SIG-M5 treated with dmso at 0.1 percent for 504 hours (cell line): ENCODE data around the gene FBXL7.

Experiments used
- DNase-seq: peaks from one replicate; lab custom pipeline; 2025; ENCODE audit not compliant: unreplicated experiment; lab: John Stamatoyannopoulos, UW

Gene FBXL7

DNA sequence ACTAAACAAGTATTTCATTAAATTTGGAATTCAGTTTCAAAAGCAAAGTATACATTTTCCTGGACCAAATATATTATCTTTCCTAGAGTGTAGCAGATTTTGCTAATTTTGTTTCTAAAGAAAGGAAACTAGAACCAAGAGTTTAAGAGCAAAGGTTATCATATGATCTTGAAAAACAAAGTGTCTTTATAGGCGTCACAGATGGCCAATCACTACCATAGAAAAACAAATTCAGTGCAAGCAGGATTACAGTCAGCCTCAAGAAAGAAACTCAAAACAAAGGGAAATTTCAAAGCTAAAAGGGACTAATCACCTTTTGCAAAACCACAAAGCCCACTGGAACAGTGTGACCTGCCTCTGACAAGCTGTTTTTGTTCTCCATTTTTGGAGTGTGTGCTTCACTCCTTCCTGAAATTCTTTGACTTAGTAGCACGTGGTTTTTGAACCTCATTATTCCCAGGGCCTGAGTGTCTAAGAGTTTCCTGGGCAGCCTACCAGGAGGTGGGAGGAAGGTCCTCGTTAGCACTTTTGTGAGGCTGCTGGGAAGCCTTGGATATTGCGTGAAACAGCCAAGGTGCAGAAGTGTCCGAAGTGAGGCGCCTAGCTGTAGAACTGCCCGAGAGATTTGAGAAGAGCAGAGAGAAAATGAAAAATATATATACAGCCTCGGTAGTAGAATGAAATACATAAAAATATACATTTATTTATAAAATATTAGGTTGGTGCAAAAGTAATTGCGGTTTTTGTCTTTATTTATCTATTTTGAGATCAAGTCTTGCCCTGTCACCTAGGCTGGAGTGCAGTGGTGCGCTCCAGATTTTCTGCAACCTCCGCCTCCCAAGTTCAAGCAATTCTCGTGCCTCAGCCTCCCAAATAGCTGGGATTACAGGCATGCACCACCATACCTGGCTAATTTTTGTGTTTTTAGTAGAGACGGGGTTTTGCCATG is 433.6 kb downstream of the FBXL7 start:
- no peak for DNase-seq

DNA sequence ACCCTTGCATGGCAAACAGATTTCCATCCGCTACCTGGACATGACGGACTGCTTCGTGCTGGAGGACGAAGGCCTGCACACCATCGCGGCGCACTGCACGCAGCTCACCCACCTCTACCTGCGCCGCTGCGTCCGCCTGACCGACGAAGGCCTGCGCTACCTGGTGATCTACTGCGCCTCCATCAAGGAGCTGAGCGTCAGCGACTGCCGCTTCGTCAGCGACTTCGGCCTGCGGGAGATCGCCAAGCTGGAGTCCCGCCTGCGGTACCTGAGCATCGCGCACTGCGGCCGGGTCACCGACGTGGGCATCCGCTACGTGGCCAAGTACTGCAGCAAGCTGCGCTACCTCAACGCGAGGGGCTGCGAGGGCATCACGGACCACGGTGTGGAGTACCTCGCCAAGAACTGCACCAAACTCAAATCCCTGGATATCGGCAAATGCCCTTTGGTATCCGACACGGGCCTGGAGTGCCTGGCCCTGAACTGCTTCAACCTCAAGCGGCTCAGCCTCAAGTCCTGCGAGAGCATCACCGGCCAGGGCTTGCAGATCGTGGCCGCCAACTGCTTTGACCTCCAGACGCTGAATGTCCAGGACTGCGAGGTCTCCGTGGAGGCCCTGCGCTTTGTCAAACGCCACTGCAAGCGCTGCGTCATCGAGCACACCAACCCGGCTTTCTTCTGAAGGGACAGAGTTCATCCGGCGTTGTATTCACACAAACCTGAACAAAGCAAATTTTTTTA is 436.7 kb downstream of the FBXL7 start:
- DNase-seq = no peak

DNA sequence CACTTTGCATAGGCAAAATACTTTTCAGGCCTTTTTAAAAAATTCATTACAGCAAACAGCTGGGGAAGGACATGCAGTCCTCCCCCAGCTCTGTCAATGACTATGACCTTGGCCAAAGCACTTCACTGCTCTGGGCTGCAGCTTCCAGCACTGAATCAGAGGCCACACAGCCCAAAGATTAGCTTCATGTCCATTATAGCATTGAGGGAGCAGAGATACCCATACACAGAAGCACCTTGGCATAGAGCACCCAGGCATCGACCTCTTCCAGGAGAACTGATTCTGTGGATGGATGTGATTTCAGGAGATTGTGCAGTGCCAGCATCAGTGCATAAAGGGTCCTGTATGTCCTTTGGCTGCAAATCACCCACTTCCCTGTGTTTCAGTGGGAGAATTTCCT is 437.7 kb downstream of the FBXL7 start:
- no peak for DNase-seq

DNA sequence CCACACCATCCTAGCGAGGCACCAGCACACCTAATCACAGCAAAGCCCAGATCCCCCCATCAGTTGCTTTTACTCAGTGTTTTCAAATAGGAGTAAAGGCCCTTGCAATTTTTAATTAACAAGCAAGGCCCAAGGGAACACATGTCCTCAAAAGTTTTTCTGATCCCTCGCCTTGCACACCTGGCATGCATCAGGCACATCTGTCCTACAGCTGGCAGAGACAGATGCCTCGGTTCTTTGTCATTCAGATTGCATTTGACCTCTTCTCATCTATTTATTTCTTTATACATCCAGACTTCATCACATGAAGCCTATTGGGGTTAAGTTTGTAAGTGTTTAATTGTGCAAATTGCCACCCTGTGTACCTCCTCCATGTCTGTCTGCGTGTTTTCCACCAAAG is 438.2 kb downstream of the FBXL7 start:
- no peak for DNase-seq

DNA sequence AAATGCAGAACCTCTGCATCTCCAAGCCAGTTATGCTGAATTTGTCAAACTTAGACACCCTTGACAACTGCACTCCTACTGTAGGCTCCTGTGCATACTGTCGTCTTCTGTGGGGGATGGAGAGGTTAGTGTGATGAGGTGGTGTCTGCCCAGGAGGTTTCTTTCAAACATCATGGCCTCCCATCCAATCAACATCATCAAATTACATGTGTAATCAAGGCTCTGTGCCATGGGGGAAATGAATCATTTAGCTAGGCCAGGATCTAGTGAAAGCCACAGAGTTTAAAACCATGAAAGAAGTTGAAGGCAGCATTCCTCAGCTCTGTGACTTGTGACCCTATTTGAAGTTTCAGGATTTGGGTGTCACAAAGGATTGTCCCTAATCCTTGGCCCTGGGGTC is 439.0 kb downstream of the FBXL7 start:
- no peak for DNase-seq

DNA sequence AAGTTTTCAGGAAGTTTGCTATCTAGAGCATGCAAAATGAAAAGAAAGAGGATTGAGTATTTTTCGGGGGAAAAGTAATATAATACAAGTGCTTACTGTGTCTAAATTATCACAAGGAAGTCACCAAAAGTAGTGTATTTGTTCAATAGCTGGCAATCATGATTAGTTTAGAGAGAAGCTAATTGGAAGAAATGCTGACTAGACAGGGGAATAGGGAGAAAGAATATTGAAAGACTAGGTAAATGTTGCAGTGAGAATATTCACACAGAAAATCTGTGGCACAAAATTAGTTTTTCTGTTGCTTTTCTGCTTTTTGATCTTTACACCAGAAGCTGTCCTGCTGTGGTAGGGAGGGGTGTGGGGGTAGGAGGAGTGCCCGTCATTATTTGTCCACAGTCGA is 440.9 kb downstream of the FBXL7 start:
- no peak for DNase-seq

DNA sequence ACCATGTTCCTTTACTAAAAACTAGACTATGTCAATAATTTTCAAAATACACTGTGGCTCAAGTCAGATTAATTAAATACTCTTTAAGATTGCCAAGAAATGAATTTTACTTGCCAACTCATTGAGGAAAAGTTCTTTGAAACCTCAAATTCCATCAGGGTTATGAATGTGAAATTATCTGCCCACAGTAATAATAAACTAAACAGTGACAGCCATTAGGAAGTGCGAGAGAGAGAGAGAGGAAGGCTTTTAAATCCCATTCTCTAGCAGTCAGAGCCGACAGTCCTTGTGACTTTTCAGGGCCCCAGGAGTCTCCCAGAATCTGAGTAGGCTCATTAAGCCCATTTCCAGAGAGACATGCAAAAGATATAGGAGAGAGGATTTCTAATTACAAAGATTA is 443.5 kb downstream of the FBXL7 start:
- no peak for DNase-seq

DNA sequence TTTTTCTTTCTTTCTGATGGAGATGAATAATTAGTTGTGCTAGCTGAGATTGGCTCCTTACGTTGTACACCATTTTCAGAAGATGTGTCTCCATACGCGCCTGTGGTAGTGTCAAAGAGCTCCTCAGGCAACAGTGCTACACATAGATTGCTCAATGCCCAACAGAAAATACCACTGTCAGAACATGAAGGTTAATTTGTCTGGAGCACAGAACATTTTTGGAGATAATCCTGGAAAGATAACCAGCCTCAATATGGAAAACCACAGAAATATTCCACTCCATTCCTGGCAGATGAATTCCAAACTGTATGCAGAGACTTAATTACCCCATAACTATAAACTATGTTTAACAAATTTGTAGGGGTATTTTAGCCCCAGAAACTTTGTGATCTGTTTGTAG is 446.0 kb downstream of the FBXL7 start:
- no peak for DNase-seq

DNA sequence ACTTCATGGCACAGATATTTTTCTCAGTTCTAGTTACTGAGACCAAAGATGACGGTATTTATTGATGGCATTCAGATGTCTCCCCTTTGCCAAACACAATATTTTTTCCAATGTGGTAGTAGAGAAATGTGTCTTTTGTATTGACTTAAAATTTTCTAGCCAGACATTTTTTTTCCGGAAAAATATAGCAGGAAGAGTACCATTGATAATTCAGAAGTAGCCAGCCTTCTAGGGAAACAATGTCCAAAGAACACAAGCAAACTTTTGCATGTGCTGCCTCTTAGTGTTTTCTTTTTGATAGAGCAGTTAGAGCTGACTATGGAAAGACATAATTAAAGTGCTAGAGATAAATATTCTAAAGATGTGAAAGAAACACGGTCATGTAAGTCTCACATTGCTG is 448.2 kb downstream of the FBXL7 start:
- no peak for DNase-seq

DNA sequence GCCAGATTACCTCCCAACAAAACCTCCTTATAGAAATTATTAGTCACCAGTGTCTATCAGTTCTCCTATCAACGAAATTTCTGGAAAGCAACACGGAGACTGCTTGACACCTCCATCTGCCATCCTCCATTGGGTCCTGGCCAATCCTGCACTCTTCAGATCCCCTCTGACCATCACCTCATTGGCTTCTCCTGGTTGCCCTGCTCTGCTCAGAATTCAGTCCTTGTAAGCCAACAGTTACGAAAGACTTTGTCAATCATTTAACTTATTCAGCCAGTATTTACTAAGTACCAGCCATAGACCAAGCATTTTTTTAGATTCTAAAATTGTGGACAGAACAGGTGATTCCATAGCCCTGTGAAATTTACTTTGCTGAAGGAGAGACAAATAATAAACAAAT is 451.1 kb downstream of the FBXL7 start:
- DNase-seq = no peak

DNA sequence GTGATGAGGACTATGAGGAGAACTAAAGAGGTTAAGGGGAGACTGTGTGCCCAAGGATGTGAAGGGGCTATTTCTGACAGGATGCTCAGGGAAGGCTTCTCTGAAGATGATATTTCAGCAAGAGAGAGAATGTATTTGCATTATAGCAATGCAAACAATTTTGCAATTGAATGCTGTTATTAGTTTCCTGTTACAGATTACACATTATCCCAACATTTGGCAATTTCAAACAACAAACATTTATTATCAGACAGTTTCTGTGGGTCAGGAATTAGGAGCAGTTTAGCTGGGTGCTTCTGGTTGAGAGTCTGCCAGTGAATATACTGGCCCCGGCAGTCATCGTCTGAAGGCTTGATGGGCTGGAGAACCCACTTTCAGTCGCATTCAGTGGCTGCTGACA is 451.6 kb downstream of the FBXL7 start:
- no peak for DNase-seq

DNA sequence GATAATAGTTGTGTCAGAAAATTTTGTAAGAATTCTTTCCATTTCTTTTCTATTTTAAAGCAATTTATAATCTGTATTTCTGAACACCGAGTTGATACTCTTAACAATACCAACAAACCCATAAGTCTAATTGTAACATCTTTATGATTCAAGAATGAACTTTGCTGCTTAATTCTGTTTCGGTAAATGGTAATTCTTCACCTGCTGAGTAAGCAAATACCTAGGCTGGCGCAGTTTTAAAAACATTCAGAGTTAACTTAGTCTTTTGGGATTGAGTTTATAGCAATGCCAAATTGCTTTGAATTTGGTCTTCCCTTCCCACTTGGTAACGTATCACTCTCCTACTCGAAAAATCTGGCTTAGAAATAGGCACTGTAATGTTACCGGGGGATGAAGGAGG is 456.6 kb downstream of the FBXL7 start:
- DNase-seq = no peak

DNA sequence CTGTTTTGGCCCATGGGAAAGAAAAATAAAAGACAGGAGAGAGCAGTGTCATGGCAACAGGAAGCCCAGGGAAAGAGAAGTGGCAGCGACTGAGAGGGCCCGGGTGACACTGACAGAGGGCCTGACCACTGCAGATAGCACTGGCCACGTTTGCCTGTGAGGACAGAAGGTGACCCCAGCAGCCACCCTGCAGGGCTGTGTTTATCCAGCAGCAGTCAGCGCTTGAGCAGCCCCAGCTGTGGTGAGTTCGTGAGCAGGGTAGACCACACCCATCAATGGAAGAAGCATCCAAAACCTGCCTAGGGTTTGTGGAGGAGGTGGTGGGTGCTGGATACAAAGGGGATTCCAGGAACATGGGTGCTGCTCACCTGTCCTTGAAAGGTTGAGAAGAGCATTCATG is 457.1 kb downstream of the FBXL7 start:
- no peak for DNase-seq

DNA sequence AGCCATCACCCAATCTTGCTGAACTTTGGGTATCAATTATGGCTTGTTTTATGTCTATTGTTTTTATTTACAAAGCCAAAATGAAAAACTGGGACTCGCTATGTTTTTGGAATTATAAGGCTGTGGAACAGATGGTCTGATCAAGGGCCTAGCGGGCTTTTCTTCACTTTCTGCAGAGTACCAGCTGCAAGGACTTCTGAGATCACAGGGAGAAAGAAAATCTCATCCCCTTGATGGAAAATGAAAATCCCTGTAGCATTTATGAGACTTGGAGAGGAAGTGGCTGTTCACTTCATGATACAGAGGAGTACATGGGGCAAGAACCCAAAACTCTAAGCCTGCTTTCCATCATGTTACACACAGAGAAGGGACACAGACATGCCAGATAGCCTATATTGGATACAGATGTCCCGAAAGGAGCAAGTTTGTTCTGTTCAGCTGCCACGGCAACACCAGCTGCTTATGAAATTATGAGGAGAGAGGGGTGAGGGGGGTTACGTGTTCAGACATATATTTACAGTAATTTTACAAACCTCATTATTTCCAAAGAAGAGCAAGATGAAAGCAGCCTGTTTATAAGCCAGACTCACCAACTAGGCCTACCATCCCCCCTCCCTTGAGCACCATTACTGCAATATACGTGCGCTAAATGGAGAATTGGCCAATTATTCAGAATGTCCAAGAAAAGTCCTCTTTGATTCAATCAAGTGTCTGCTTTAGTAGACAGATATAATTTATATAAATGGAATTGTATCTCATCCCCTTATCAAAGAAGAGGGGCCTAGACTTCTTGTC is 459.6 kb downstream of the FBXL7 start:
- no peak for DNase-seq

DNA sequence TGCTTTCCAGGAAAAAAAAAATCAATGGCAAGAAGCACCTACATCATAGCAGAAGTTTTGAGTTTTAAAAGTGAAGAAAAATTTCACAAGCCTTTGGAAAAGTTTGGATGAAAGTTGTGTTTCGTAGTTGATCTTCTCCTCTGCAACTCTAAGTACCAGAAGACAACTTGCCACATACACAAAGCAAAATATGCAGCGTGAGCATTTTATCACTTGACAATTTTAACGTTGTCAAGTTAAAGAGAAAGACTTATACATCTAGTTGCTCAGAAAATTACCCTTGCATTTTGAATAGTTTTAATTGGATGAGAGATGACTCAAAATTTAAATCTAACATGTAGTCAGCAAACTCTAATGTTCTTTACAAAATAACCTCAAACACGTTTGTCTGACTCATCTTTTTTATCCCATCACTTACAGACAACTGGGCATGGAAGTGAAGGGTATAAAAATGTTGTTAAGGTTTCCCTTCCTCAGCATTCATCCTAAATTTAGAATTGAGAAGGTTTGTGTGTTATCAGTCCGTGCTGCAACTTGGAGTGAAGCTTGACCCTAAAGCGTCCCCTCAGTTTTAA is 466.2 kb downstream of the FBXL7 start:
- no peak for DNase-seq

DNA sequence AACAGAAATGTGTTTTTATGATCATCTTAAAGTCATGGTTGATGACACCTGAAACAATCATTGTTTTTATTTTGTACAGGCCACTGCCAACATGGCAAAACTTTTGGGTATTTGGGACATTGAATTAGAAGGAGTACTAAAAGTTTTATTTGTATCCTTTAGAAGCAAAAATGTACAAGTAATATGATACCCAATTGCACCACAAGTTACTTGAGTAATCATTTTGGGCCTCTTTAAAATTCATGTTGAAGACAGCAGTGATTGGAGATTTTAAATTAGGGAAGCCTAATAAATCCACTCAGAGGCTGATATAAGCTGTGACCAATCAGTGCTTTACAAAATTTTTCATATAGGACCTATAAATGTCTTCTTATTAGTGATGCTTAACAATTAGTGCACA is 466.7 kb downstream of the FBXL7 start:
- DNase-seq = no peak

DNA sequence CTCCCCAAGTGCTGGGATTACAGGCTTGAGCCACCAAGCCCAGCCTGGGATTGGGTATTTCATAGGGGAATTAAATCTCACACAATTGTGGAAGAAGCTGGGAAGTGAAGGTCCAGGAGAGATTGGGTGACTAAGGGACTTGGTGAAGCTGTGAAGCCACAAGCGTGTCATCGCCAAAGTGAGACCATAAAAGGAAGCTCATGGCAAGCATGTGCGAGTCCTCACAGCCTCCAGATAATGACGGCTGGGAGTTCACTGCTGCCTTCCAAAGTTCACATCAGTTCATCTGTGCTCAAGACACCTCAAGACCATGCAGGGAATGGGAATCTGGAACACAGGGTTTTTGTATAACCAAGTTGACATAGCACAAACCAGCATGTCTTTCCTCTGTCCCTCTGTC is 469.0 kb downstream of the FBXL7 start:
- DNase-seq = no peak

DNA sequence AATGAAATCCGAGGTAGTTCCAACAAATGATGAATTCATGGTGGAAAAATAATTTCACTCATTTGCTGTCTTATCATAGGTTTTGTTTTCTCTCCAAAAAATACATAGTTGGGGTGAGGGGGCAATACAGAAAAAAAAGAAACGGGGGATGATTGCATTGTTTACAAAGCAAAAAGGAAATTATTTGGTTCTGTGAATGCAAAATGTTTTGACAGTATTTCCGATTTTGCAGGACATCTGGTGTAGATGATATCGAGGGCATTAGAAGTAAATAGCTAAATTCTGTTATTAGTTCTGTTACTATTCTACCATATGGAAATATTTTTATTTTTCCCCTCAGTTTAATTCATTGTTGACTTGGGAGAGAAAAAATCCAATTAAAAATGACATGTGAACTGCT is 477.9 kb downstream of the FBXL7 start:
- no peak for DNase-seq

DNA sequence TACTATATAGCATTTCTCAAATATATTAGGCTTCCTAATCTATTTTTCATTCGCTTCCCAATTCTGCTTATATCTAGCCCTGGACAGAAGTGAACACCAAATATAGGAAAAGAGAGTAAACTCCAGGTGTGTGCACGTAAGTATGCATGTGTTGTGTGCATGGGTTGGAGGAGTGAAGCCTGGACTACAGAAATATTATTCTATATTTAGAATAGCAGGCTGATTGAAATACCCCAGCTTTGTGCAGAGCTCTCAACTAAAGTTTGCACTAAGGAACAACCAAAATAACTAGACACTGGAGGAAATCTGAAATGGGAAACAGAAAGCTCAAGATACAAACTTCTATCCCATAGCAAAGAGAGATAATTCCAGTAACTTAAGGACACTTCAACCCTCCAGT is 480.9 kb downstream of the FBXL7 start:
- DNase-seq = no peak

DNA sequence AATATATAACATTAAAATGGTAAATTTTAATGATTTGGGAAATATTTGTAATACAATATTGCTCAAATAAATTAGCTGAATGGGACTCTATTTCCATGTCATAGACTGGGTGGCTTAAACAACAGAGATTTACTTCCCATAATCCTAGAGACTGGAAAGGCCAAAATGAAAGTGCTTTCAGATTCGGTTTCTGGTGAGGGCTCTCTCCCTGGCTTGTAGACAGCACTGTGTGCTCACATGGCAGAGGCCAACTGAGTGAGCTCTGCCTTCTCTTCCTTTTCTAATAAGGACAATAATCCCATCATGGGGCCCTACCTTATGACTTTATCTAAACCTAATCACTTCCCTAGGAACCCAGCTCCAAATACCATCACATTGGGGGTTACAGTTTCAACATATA is 483.4 kb downstream of the FBXL7 start:
- DNase-seq = no peak
